H9 (cell line): ENCODE data around the gene CLTCL1. TPM values are rescaled to one million over a fixed set of nuclear protein-coding genes. Genes with fewer than 3 reads are reported as not detected.

Experiments used
- DNase-seq: peaks from one replicate; pipeline ENCODE4 v3.0.0-alpha.2; 2017
- H2AFZ ChIP-seq: one replicate; pipeline ENCODE4 v1.6.1; 2013; ENCODE audit warnings: mild to moderate bottlenecking, low read length, control low read depth, moderate library complexity
- H2AK5ac ChIP-seq: 2 replicates; pipeline ENCODE4 v1.6.1; 2013; ENCODE audit warnings: low read length, control low read depth, mixed read lengths; ENCODE audit not compliant: insufficient read length
- H2BK120ac ChIP-seq: one replicate; pipeline ENCODE4 v1.6.1; 2013; ENCODE audit warnings: low read depth, mild to moderate bottlenecking, low read length, control low read depth, inconsistent platforms; ENCODE audit not compliant: poor library complexity, severe bottlenecking
- H2BK12ac ChIP-seq: 2 replicates; pipeline ENCODE4 v1.6.1; 2013; ENCODE audit warnings: low read length, control low read depth, mixed read lengths, low read depth; ENCODE audit not compliant: insufficient read length
- H2BK15ac ChIP-seq: 2 replicates; pipeline ENCODE4 v1.6.1; 2013; ENCODE audit warnings: low read depth, low read length, control low read depth
- H2BK20ac ChIP-seq: one replicate; pipeline ENCODE4 v1.6.1; 2013; ENCODE audit warnings: low read depth, mild to moderate bottlenecking, low read length, control low read depth, inconsistent platforms; ENCODE audit not compliant: poor library complexity, severe bottlenecking
- H2BK5ac ChIP-seq: 2 replicates; pipeline ENCODE4 v1.6.1; 2013; ENCODE audit warnings: low read length, control low read depth, mixed read lengths; ENCODE audit not compliant: insufficient read length
- H3K14ac ChIP-seq: 2 replicates; pipeline ENCODE4 v1.6.1; 2013; ENCODE audit warnings: low read length, control low read depth; ENCODE audit not compliant: insufficient read depth
- H3K18ac ChIP-seq: 2 replicates; pipeline ENCODE4 v1.6.1; 2013; ENCODE audit warnings: low read depth, mild to moderate bottlenecking, mixed read lengths, low read length, control low read depth; ENCODE audit not compliant: insufficient read length
- H3K23ac ChIP-seq: 2 replicates; pipeline ENCODE4 v1.6.1; 2013; ENCODE audit warnings: low read length, control low read depth, mixed read lengths, low read depth; ENCODE audit not compliant: insufficient read length
- H3K23me2 ChIP-seq: 2 replicates; pipeline ENCODE4 v1.6.1; 2013; ENCODE audit warnings: low read depth, mild to moderate bottlenecking, mixed read lengths, low read length, control low read depth; ENCODE audit not compliant: insufficient read length, poor library complexity, severe bottlenecking
- H3K27ac ChIP-seq: 2 replicates; pipeline ENCODE4 v1.5.1; 2013; ENCODE audit warnings: low read length, control low read depth, mixed read lengths, low read depth; ENCODE audit not compliant: insufficient read length
- H3K27me3 ChIP-seq: 2 replicates; pipeline ENCODE4 v1.6.1; 2013; ENCODE audit warnings: low read length, control low read depth, inconsistent platforms; ENCODE audit not compliant: insufficient read depth
- H3K4ac ChIP-seq: 2 replicates; pipeline ENCODE4 v1.6.1; 2013; ENCODE audit warnings: low read depth, mild to moderate bottlenecking, control low read depth, inconsistent platforms, low read length, moderate library complexity
- H3K4me1 ChIP-seq: 2 replicates; pipeline ENCODE4 v1.6.1; 2013; ENCODE audit warnings: low read length, control low read depth, inconsistent platforms; ENCODE audit not compliant: insufficient read depth
- H3K4me2 ChIP-seq: 2 replicates; pipeline ENCODE4 v1.6.1; 2013; ENCODE audit warnings: low read length, control low read depth, mixed read lengths; ENCODE audit not compliant: insufficient read length, insufficient read depth
- H3K56ac ChIP-seq: 2 replicates; pipeline ENCODE4 v1.6.1; 2013; ENCODE audit warnings: low read depth, mild to moderate bottlenecking, mixed read lengths, low read length, control low read depth; ENCODE audit not compliant: insufficient read length
- H3K79me1 ChIP-seq: 2 replicates; pipeline ENCODE4 v1.6.1; 2013; ENCODE audit warnings: low read depth, mild to moderate bottlenecking, moderate library complexity, low read length, control low read depth, inconsistent platforms; ENCODE audit not compliant: insufficient read depth, poor library complexity, severe bottlenecking
- H3K79me2 ChIP-seq: 2 replicates; pipeline ENCODE4 v1.6.1; 2013; ENCODE audit warnings: low read length, control low read depth, inconsistent platforms; ENCODE audit not compliant: insufficient read depth
- H3K9ac ChIP-seq: 2 replicates; pipeline ENCODE4 v1.6.1; 2013; ENCODE audit warnings: low read length, control low read depth, mixed read lengths; ENCODE audit not compliant: insufficient read length; ENCODE audit errors: extremely low read depth
- H3K9me3 ChIP-seq: one replicate; pipeline ENCODE4 v1.6.1; 2013; ENCODE audit warnings: low read depth, low read length, inconsistent platforms; ENCODE audit not compliant: control insufficient read depth
- H3T11ph ChIP-seq: one replicate; pipeline ENCODE4 v1.6.1; 2013; ENCODE audit warnings: mild to moderate bottlenecking, low read length, control low read depth, inconsistent platforms
- H4K20me1 ChIP-seq: one replicate; pipeline ENCODE4 v1.6.1; 2013; ENCODE audit not compliant: control insufficient read depth, insufficient read length, insufficient read depth
- H4K5ac ChIP-seq: 2 replicates; pipeline ENCODE4 v1.6.1; 2013; ENCODE audit warnings: low read depth, mild to moderate bottlenecking, mixed read lengths, low read length, control low read depth; ENCODE audit not compliant: insufficient read length
- H4K8ac ChIP-seq: replicated peaks from 2 replicates; pipeline ENCODE4 v1.6.1; 2013; ENCODE audit warnings: low read length, control low read depth, mixed read lengths, low read depth; ENCODE audit not compliant: insufficient read length
- H4K91ac ChIP-seq: 2 replicates; pipeline ENCODE4 v1.6.1; 2013; ENCODE audit warnings: low read depth, mild to moderate bottlenecking, moderate library complexity, mixed read lengths, low read length, control low read depth; ENCODE audit not compliant: insufficient read length
- H3K27ac Mint-ChIP-seq, 3 experiments: 2 replicates in 2 of 3; 3 replicates in 1 of 3; pipeline ENCODE4 v1.8.0; 2020 to 2021; ENCODE audit warnings: mixed read lengths in 3 of 3, mild to moderate bottlenecking in 1 of 3, moderate library complexity in 1 of 3
- H3K27me3 Mint-ChIP-seq: 2 replicates; pipeline ENCODE4 v1.8.0; 2021; ENCODE audit warnings: low read depth, mild to moderate bottlenecking, moderate library complexity, mixed read lengths
- H3K36me3 Mint-ChIP-seq, 3 experiments: 2 replicates in 2 of 3; 3 replicates in 1 of 3; pipeline ENCODE4 v1.8.0; 2020 to 2021; ENCODE audit warnings: low read depth in 3 of 3, mixed read lengths in 3 of 3; ENCODE audit not compliant: insufficient read depth in 1 of 3
- H3K4me1 Mint-ChIP-seq, 2 experiments: 2 replicates each; pipeline ENCODE4 v1.8.0; 2020; ENCODE audit warnings: mixed read lengths in 2 of 2
- H3K4me3 Mint-ChIP-seq, 2 experiments: 2 replicates in 1 of 2; 3 replicates in 1 of 2; pipeline ENCODE4 v1.8.0; 2020 to 2021; ENCODE audit warnings: mild to moderate bottlenecking in 2 of 2, mixed read lengths in 2 of 2, moderate library complexity in 1 of 2
- H3K9me3 Mint-ChIP-seq, 2 experiments: 2 replicates in 1 of 2; 3 replicates in 1 of 2; pipeline ENCODE4 v1.8.0; 2020; ENCODE audit warnings: mild to moderate bottlenecking in 2 of 2, mixed read lengths in 2 of 2, moderate library complexity in 1 of 2
- total RNA-seq: library from RNA; stranded (reverse); gene quantifications from 2 replicates; pipeline ENCODE4 v1.2.1, GENCODE V29; 2021
- TF ChIP-seq, protein P1 (sequence below): fragments of 200-600 bp; sonication (generic); conservative IDR thresholded peaks from 3 replicates; pipeline ENCODE4 v1.8.0; 2021; ENCODE audit warnings: antibody characterized with exemption, mild to moderate bottlenecking

The CLTCL1 gene
- total RNA-seq, 1 experiment from 2014 or later = 11.1 TPM

GRCh38 chr22:19319281-19319680 is 27.8 kb upstream of the CLTCL1 start:
- H4K8ac ChIP-seq = no peak overlapping the region
- no peak overlapping the region for H3K4me2 ChIP-seq
- H3K14ac ChIP-seq = no peak overlapping the region
- H3K27me3 ChIP-seq = no peaks in the 10 kb centered on the region
- H4K20me1 ChIP-seq = no peaks in the 10 kb centered on the region
- H3K23me2 ChIP-seq = no peaks in the 10 kb centered on the region
- no peak overlapping the region for H4K5ac ChIP-seq
- no peak overlapping the region for H2BK20ac ChIP-seq
- DNase-seq = no peak
- no peak overlapping the region for H3K4ac ChIP-seq
- H3T11ph ChIP-seq = no peak overlapping the region
- no peak overlapping the region for H2AK5ac ChIP-seq
- no peak overlapping the region for H3K56ac ChIP-seq
- no peak overlapping the region for H3K18ac ChIP-seq
- no peak overlapping the region for H3K27ac ChIP-seq
- H2BK120ac ChIP-seq = no peak overlapping the region
- H2AFZ ChIP-seq = no peak overlapping the region
- no peak overlapping the region for H2BK15ac ChIP-seq
- H3K4me1 Mint-ChIP-seq = no peaks in the 10 kb centered on the region
- no peak overlapping the region for H2BK5ac ChIP-seq
- H3K27me3 Mint-ChIP-seq = peaks cover 3% of the 10 kb centered on the region
- peaks cover 14% of the 10 kb centered on the region for H3K9me3 ChIP-seq
- no peaks in the 10 kb centered on the region for H3K79me2 ChIP-seq
- TF ChIP-seq, protein P1, sequence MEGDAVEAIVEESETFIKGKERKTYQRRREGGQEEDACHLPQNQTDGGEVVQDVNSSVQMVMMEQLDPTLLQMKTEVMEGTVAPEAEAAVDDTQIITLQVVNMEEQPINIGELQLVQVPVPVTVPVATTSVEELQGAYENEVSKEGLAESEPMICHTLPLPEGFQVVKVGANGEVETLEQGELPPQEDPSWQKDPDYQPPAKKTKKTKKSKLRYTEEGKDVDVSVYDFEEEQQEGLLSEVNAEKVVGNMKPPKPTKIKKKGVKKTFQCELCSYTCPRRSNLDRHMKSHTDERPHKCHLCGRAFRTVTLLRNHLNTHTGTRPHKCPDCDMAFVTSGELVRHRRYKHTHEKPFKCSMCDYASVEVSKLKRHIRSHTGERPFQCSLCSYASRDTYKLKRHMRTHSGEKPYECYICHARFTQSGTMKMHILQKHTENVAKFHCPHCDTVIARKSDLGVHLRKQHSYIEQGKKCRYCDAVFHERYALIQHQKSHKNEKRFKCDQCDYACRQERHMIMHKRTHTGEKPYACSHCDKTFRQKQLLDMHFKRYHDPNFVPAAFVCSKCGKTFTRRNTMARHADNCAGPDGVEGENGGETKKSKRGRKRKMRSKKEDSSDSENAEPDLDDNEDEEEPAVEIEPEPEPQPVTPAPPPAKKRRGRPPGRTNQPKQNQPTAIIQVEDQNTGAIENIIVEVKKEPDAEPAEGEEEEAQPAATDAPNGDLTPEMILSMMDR = no peak
- H3K27ac Mint-ChIP-seq = no peak overlapping the region
- peaks cover 5 to 18% (median 17%) of the 10 kb centered on the region in 3 experiments for H3K36me3 Mint-ChIP-seq
- no peak overlapping the region for H2BK12ac ChIP-seq
- no peak overlapping the region for H3K4me3 Mint-ChIP-seq
- H3K9me3 Mint-ChIP-seq = peaks cover 52 to 68% of the 10 kb centered on the region in 2 experiments
- H3K23ac ChIP-seq = no peak overlapping the region
- no peak overlapping the region for H3K9ac ChIP-seq
- no peaks in the 10 kb centered on the region for H3K79me1 ChIP-seq
- H3K4me1 ChIP-seq = no peaks in the 10 kb centered on the region
- H4K91ac ChIP-seq = no peak overlapping the region
